Fibroblast of the aortic adventitia (primary cell): Measurements from ENCODE around the gene NDC1. TPM values are rescaled to one million over a fixed set of nuclear protein-coding genes. Genes with fewer than 3 reads are reported as not detected.

Source experiments
- DNase-seq: peaks from one replicate; pipeline ENCODE4 v3.0.0-alpha.2; 2010; ENCODE audit warnings: low read depth
- H3K4me3 ChIP-seq: 2 replicates; pipeline ENCODE4 v1.5.1; 2011; ENCODE audit warnings: low read depth, mild to moderate bottlenecking, control low read depth, low read length, moderate library complexity
- total RNA-seq: library from RNA; depleted of rRNA; stranded (reverse); fragments of >200 nt; gene quantifications from 2 replicates; pipeline ENCODE4 v1.2.3, GENCODE V29; 2012; ENCODE audit warnings: low replicate concordance
- TF ChIP-seq, protein P1 (sequence below): IDR thresholded peaks from 2 replicates; pipeline ENCODE4 v1.5.1; 2011; ENCODE audit warnings: mild to moderate bottlenecking, low read length, control low read depth, inconsistent platforms; ENCODE audit not compliant: insufficient read depth

NDC1 gene
- total RNA-seq, 1 donor: 35.2 TPM

DNA sequence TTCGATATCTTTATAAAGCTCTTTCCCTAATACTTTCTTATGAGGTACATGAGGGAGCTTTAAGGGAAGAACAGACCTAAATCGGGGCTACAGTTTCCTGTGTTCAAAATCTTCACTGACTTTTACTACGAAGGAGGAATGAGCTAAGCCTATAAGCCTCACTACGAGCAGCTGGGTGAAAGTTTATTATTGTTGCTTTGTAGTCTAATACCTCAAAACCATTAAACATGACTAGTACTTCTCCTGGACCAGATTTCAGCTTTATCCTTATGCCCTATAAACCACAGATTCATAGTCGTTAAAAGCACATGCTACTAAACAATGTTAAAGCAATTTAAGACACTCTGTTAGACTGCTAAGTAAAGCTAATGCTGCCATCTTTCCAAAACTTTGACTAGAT lies 30.2 kb downstream of the NDC1 start:
- no peak for DNase-seq
- H3K4me3 ChIP-seq: no peak overlapping the region
- TF ChIP-seq, protein P1, sequence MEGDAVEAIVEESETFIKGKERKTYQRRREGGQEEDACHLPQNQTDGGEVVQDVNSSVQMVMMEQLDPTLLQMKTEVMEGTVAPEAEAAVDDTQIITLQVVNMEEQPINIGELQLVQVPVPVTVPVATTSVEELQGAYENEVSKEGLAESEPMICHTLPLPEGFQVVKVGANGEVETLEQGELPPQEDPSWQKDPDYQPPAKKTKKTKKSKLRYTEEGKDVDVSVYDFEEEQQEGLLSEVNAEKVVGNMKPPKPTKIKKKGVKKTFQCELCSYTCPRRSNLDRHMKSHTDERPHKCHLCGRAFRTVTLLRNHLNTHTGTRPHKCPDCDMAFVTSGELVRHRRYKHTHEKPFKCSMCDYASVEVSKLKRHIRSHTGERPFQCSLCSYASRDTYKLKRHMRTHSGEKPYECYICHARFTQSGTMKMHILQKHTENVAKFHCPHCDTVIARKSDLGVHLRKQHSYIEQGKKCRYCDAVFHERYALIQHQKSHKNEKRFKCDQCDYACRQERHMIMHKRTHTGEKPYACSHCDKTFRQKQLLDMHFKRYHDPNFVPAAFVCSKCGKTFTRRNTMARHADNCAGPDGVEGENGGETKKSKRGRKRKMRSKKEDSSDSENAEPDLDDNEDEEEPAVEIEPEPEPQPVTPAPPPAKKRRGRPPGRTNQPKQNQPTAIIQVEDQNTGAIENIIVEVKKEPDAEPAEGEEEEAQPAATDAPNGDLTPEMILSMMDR: no peak

DNA sequence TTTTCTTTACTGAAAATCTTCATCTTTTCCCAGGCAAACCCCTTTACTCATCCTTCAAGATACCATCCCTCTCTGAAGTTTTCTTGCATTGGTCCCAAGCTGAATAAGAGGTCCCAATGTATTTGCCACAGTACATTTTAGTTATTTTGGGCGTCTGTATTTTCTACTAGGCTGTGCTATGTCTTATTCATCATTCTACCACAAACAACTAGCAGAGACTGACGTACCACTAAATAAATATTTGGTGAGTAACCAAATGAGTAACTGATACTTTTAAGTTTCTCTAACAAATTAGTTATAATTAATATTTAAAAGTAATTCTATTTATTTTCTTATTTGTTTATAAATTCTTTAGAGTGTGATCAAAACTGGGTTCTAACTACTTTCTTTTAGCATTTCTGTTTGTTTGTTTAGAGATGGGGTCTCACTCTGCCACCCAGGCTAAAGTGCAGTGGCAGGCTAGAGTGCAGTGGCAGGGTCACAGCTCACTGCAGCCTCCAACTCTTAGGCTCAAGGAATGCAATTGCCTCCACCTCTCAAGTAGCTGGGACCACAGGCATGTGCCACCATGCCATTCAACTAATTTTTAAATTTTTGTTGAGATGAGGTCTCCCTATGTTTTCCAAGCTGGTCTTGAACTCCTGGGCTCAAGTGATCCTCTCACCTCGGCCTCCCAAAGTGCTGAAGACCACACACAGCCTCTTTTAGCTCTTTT lies 33.1 kb downstream of the NDC1 start:
- H3K4me3 ChIP-seq: no peak overlapping the region
- no peak for DNase-seq
- TF ChIP-seq, protein P1: no peak

DNA sequence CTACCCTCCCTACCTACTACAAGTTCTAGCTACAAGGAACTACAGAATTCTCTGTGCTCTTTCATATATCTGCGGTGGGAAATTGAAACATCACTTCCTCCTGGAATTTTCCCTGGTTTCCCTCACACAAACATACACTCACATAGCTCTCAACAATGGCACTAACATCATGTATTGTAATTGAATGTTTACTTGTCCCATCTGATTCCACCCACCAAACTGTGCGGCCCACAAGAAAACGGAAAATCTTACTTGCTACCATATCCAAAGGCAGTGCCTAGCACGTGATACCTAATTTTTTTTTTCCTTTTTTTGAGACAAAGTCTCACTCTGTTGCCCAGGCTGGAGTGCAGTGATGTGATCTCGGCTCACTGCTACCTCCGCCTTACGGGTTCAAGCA lies 33.9 kb downstream of the NDC1 start:
- no peak overlapping the region for H3K4me3 ChIP-seq
- TF ChIP-seq, protein P1: no peak
- no peak for DNase-seq

DNA sequence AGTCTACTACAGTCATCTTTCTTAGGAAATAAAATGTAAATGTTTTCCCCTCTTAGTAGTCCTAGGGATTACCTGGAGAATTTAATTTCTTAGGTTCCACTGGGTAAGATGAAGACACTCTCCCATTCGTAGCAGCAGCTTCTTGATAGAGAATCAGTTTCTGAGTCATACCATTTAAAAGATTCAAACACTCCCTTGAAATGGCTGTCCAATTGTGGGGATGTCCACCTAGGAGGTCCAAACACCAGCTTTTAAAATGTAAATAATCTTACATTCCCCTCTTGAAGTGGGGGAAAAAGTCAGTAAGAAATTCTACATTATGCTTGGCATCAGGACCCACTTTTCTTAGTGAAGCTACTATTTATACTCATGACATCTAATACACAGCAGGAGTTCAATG lies 37.5 kb downstream of the NDC1 start:
- TF ChIP-seq, protein P1: no peak
- DNase-seq: no peak
- no peak overlapping the region for H3K4me3 ChIP-seq

DNA sequence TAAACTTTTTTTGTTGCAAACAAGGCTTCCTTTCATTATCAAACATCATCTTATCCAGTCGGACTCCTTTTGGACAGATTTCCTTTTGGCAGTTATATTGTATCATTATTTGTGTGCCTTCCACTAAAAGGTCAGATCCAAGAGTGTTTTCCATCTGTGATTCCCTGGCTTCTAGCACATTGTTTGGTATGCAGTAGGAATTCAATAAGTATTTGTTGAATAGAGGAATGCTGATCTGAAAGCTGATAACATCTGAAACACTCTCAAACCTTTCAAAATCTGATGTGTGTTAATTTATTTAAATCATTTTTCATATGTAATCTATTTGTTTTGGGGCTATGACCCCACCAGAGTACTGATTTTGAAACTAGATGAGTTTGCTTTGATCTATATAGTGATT lies 39.0 kb downstream of the NDC1 start:
- TF ChIP-seq, protein P1: no peak
- no peak overlapping the region for H3K4me3 ChIP-seq
- peak; percentile 4 for DNase-seq

DNA sequence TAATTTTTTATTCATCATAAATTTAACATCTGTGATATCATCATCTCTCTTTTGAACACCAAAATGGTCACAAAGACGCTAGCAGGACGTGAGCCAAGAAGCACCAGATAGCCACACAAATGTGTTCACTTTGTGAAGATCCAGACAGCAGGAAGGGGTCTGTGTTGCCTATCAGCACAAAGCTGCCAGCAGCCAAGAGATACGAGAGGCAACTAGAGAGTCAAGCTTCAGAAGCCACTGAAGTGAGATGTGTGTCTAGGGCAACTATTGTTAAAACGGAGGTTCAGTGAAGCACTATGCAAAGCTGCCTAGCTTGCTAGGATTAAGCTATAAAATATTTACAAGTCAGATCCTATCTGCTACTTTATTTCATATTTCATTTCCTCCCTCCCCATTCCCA lies 45.3 kb downstream of the NDC1 start:
- DNase-seq: no peak
- TF ChIP-seq, protein P1: no peak
- no peak overlapping the region for H3K4me3 ChIP-seq

DNA sequence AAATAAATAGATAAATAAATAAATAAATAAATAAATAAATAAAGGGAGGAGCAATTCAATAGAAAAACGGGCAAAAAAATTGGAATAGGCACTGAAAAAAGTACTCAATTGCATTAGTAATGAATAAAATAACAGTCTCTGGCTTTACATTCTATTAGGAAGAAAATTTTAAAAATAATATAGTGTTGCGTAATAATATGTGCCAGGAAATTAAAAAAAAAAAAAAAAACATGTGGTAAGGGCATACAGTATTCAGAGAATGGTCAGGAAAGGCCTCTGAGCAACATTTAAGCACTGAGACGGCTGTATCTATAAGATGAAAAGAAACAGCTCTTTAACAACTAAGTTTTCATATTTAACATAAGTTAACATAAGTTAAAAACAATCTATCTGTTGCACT lies 50.4 kb downstream of the NDC1 start:
- no peak for DNase-seq
- TF ChIP-seq, protein P1: no peak

More for the DNA sequence above, 50.4 kb downstream of the NDC1 start:
- no peak overlapping the region for H3K4me3 ChIP-seq
